ENCODE results near the gene ZDHHC7.

The ZDHHC7 gene

GRCh38 chr16:84963066-84963465, 48.3 kb downstream of the ZDHHC7 start:
- H3K4me3 ChIP-seq (ENCODE audit: low read depth, low read length) = no peak overlapping the region
- DNase-seq (ENCODE audit: low read depth) = no peak
- TF ChIP-seq CTCF (conservative IDR thresholded peaks at IDR 0.05; ENCODE audit: low read depth, low read length) = no peak

GRCh38 chr16:84960942-84961341, 50.4 kb downstream of the ZDHHC7 start:
- H3K4me3 ChIP-seq (ENCODE audit: low read depth, low read length) = no peak overlapping the region
- TF ChIP-seq CTCF (conservative IDR thresholded peaks at IDR 0.05; ENCODE audit: low read depth, low read length) = no peak
- no peak for DNase-seq (ENCODE audit: low read depth)

- H3K4me3 ChIP-seq (ENCODE audit: low read depth, low read length) = no peak overlapping the region
- TF ChIP-seq CTCF (conservative IDR thresholded peaks at IDR 0.05; ENCODE audit: low read depth, low read length) = no peak
- DNase-seq (ENCODE audit: low read depth) = no peak
These were observed 51.4 kb downstream of the ZDHHC7 start for GRCh38 chr16:84959784-84960417.

GRCh38 chr16:84959045-84959576, 52.2 kb downstream of the ZDHHC7 start:
- no peak overlapping the region for H3K4me3 ChIP-seq (ENCODE audit: low read depth, low read length)
- TF ChIP-seq CTCF (conservative IDR thresholded peaks at IDR 0.05; ENCODE audit: low read depth, low read length) = peak; percentile 46
- DNase-seq (ENCODE audit: low read depth) = no peak

GRCh38 chr16:84957792-84958191, 53.5 kb downstream of the ZDHHC7 start:
- no peak for DNase-seq (ENCODE audit: low read depth)
- TF ChIP-seq CTCF (conservative IDR thresholded peaks at IDR 0.05; ENCODE audit: low read depth, low read length) = no peak
- no peak overlapping the region for H3K4me3 ChIP-seq (ENCODE audit: low read depth, low read length)

GRCh38 chr16:84957192-84957591, 54.1 kb downstream of the ZDHHC7 start:
- no peak for DNase-seq (ENCODE audit: low read depth)
- no peak for TF ChIP-seq CTCF (conservative IDR thresholded peaks at IDR 0.05; ENCODE audit: low read depth, low read length)
- H3K4me3 ChIP-seq (ENCODE audit: low read depth, low read length) = no peak overlapping the region

- DNase-seq (ENCODE audit: low read depth) = no peak
- TF ChIP-seq CTCF (conservative IDR thresholded peaks at IDR 0.05; ENCODE audit: low read depth, low read length) = no peak
- no peak overlapping the region for H3K4me3 ChIP-seq (ENCODE audit: low read depth, low read length)
These were observed 55.9 kb downstream of the ZDHHC7 start for GRCh38 chr16:84955427-84955826.
